GM19395 (cell line): ENCODE data around the gene PRKCA.

Source experiments
- ATAC-seq: cut with Tn5 transposase; IDR thresholded peaks from one replicate; pipeline ENCODE4 v1.9.1; 2021; ENCODE audit warnings: mild to moderate bottlenecking, moderate library complexity; ENCODE audit not compliant: unreplicated experiment

PRKCA gene

GRCh38 chr17:66749217-66749832, 446.9 kb downstream of the PRKCA start:
- ATAC-seq: no peak

GRCh38 chr17:66750116-66750515, 447.7 kb downstream of the PRKCA start:
- no peak for ATAC-seq

GRCh38 chr17:66750781-66751543, 448.5 kb downstream of the PRKCA start:
- no peak for ATAC-seq

GRCh38 chr17:66751771-66752170, 449.4 kb downstream of the PRKCA start:
- no peak for ATAC-seq

GRCh38 chr17:66752411-66752810, 450.0 kb downstream of the PRKCA start:
- no peak for ATAC-seq

- ATAC-seq: no peak
Observed at GRCh38 chr17:66753126-66753920, 450.9 kb downstream of the PRKCA start.

- no peak for ATAC-seq
Observed at GRCh38 chr17:66755101-66755943, 452.9 kb downstream of the PRKCA start.

- no peak for ATAC-seq
Observed at GRCh38 chr17:66755944-66756290, 453.5 kb downstream of the PRKCA start.

GRCh38 chr17:66760324-66760723, 457.9 kb downstream of the PRKCA start:
- ATAC-seq: no peak

GRCh38 chr17:66762276-66762675, 459.9 kb downstream of the PRKCA start:
- no peak for ATAC-seq

GRCh38 chr17:66763056-66763455, 460.6 kb downstream of the PRKCA start:
- ATAC-seq: no peak

GRCh38 chr17:66764506-66764905, 462.1 kb downstream of the PRKCA start:
- ATAC-seq: no peak

GRCh38 chr17:66767154-66767933, 464.9 kb downstream of the PRKCA start:
- no peak for ATAC-seq

GRCh38 chr17:66769911-66770310, 467.5 kb downstream of the PRKCA start:
- ATAC-seq: no peak

GRCh38 chr17:66772148-66772812, 469.9 kb downstream of the PRKCA start:
- no peak for ATAC-seq

GRCh38 chr17:66775271-66775670, 472.9 kb downstream of the PRKCA start:
- no peak for ATAC-seq

GRCh38 chr17:66775881-66776400, 473.5 kb downstream of the PRKCA start:
- no peak for ATAC-seq

- no peak for ATAC-seq
Observed at GRCh38 chr17:66776999-66777688, 474.7 kb downstream of the PRKCA start.

- ATAC-seq: no peak
Observed at GRCh38 chr17:66777689-66778225, 475.3 kb downstream of the PRKCA start.
